ENCODE results near the gene OSCP1.

OSCP1 gene

GRCh38 chr1:36482724-36483388 lies 32.6 kb upstream of the OSCP1 start, which contains the start of gene CSF3R:
TSS of gene CSF3R (minus strand) at chr1:36482913. CDS start at chr1:36479496, 3,417 bp downstream.
- H3K4me1 ChIP-seq (ENCODE audit: control insufficient read depth, low read length), result peaks cover 33% of the 10 kb centered on the region
- H3K27me3 ChIP-seq (ENCODE audit: control insufficient read depth, low read length), result peaks cover 4% of the 10 kb centered on the region
- TF ChIP-seq EZH2phosphoT487 (IDR thresholded peaks at IDR 0.05; ENCODE audit: borderline replicate concordance, low read length), result no peak
- TF ChIP-seq CTCF (IDR thresholded peaks at IDR 0.05; ENCODE audit: low read depth, low read length, poor library complexity, severe bottlenecking), result no peak
- H3K36me3 ChIP-seq (ENCODE audit: control insufficient read depth, low read length), result no peaks in the 10 kb centered on the region
- H4K20me1 ChIP-seq (ENCODE audit: control insufficient read depth, insufficient read depth, low read depth, low read length), result no peaks in the 10 kb centered on the region
- no peak within 1 kb of the TSS for H3K4me3 ChIP-seq (ENCODE audit: low read length)
- H3K4me2 ChIP-seq (ENCODE audit: low read length), result no peak within 1 kb of the TSS; the same call in 1 of the 2 replicates
- peaks cover 20% of the 10 kb centered on the region for H3F3A ChIP-seq (ENCODE audit: control insufficient read depth, insufficient read depth)
- no peaks in the 10 kb centered on the region for H3K9me2 ChIP-seq (replicated peaks; ENCODE audit: control insufficient read depth, low read length)
- H3K27ac ChIP-seq (ENCODE audit: low read depth, low read length), result no peak within 1 kb of the TSS
- no peaks in the 10 kb centered on the region for H3K79me2 ChIP-seq (ENCODE audit: control insufficient read depth, low read length)
- H3K9me3 ChIP-seq (ENCODE audit: control insufficient read depth, insufficient read depth, low read length), result no peaks in the 10 kb centered on the region

GRCh38 chr1:36481771-36482723 lies 31.8 kb upstream of the OSCP1 start:
- H3K4me3 ChIP-seq (ENCODE audit: low read length), result no peak overlapping the region
- H3K36me3 ChIP-seq (ENCODE audit: control insufficient read depth, low read length), result no peaks in the 10 kb centered on the region
- H3K4me1 ChIP-seq (ENCODE audit: control insufficient read depth, low read length), result peaks cover 25% of the 10 kb centered on the region
- no peak overlapping the region for H3K27ac ChIP-seq (ENCODE audit: low read depth, low read length)
- H3F3A ChIP-seq (ENCODE audit: control insufficient read depth, insufficient read depth), result peaks cover 18% of the 10 kb centered on the region
- no peak overlapping the region; the same call in 1 of the 2 replicates for H3K4me2 ChIP-seq (ENCODE audit: low read length)
- no peaks in the 10 kb centered on the region for H4K20me1 ChIP-seq (ENCODE audit: control insufficient read depth, insufficient read depth, low read depth, low read length)
- H3K9me2 ChIP-seq (replicated peaks; ENCODE audit: control insufficient read depth, low read length), result no peaks in the 10 kb centered on the region
- H3K27me3 ChIP-seq (ENCODE audit: control insufficient read depth, low read length), result peaks cover 4% of the 10 kb centered on the region
- H3K9me3 ChIP-seq (ENCODE audit: control insufficient read depth, insufficient read depth, low read length), result no peaks in the 10 kb centered on the region
- no peaks in the 10 kb centered on the region for H3K79me2 ChIP-seq (ENCODE audit: control insufficient read depth, low read length)
- TF ChIP-seq CTCF (IDR thresholded peaks at IDR 0.05; ENCODE audit: low read depth, low read length, poor library complexity, severe bottlenecking), result no peak
- TF ChIP-seq EZH2phosphoT487 (IDR thresholded peaks at IDR 0.05; ENCODE audit: borderline replicate concordance, low read length), result no peak

- peaks cover 11% of the 10 kb centered on the region for H3F3A ChIP-seq (ENCODE audit: control insufficient read depth, insufficient read depth)
- H3K79me2 ChIP-seq (ENCODE audit: control insufficient read depth, low read length), result no peaks in the 10 kb centered on the region
- H3K27me3 ChIP-seq (ENCODE audit: control insufficient read depth, low read length), result peaks cover 4% of the 10 kb centered on the region
- no peaks in the 10 kb centered on the region for H3K9me2 ChIP-seq (replicated peaks; ENCODE audit: control insufficient read depth, low read length)
- no peak overlapping the region for H3K4me3 ChIP-seq (ENCODE audit: low read length)
- H3K4me1 ChIP-seq (ENCODE audit: control insufficient read depth, low read length), result peaks cover 15% of the 10 kb centered on the region
- no peaks in the 10 kb centered on the region for H4K20me1 ChIP-seq (ENCODE audit: control insufficient read depth, insufficient read depth, low read depth, low read length)
- H3K36me3 ChIP-seq (ENCODE audit: control insufficient read depth, low read length), result no peaks in the 10 kb centered on the region
- no peak overlapping the region for H3K27ac ChIP-seq (ENCODE audit: low read depth, low read length)
- no peak for TF ChIP-seq CTCF (IDR thresholded peaks at IDR 0.05; ENCODE audit: low read depth, low read length, poor library complexity, severe bottlenecking)
- no peak for TF ChIP-seq EZH2phosphoT487 (IDR thresholded peaks at IDR 0.05; ENCODE audit: borderline replicate concordance, low read length)
- no peaks in the 10 kb centered on the region for H3K9me3 ChIP-seq (ENCODE audit: control insufficient read depth, insufficient read depth, low read length)
- H3K4me2 ChIP-seq (ENCODE audit: low read length), result no peak overlapping the region
Measured at GRCh38 chr1:36481091-36481490, 30.8 kb upstream of the OSCP1 start.

Data from DOHH2 (cell line).